Fibroblast of pulmonary artery (primary cell): ENCODE measurements around the gene SMCO1.

Source experiments
- DNase-seq: peaks from one replicate; pipeline ENCODE4 v3.0.0-alpha.2; 2010; ENCODE audit warnings: low read depth
- H3K4me3 ChIP-seq: replicated peaks from 2 replicates; pipeline ENCODE4 v1.5.1; 2011; ENCODE audit warnings: low read depth, mild to moderate bottlenecking, control low read depth, low read length, moderate library complexity
- CTCF ChIP-seq: IDR thresholded peaks from 2 replicates; pipeline ENCODE4 v1.5.1; 2011; ENCODE audit warnings: mild to moderate bottlenecking, control low read depth, low read length, inconsistent platforms; ENCODE audit errors: missing control alignments

The SMCO1 gene

GRCh38 chr3:196499061-196499460 lies 16.1 kb downstream of the SMCO1 start:
- TF ChIP-seq CTCF = no peak
- DNase-seq = peak; percentile 21
- no peak overlapping the region for H3K4me3 ChIP-seq

GRCh38 chr3:196498297-196498696 lies 16.8 kb downstream of the SMCO1 start:
- no peak overlapping the region for H3K4me3 ChIP-seq
- no peak for DNase-seq
- TF ChIP-seq CTCF = no peak

- no peak overlapping the region for H3K4me3 ChIP-seq
- DNase-seq = no peak
- no peak for TF ChIP-seq CTCF
Observed at GRCh38 chr3:196496183-196496582, 19.0 kb downstream of the SMCO1 start.

GRCh38 chr3:196493292-196493691 lies 21.9 kb downstream of the SMCO1 start:
- H3K4me3 ChIP-seq = no peak overlapping the region
- DNase-seq = no peak
- TF ChIP-seq CTCF = no peak

GRCh38 chr3:196492080-196492479 lies 23.1 kb downstream of the SMCO1 start:
- no peak for DNase-seq
- no peak for TF ChIP-seq CTCF
- no peak overlapping the region for H3K4me3 ChIP-seq

- TF ChIP-seq CTCF = no peak
- no peak for DNase-seq
- no peak overlapping the region for H3K4me3 ChIP-seq
Observed at GRCh38 chr3:196489747-196490146, 25.4 kb downstream of the SMCO1 start.

- H3K4me3 ChIP-seq = no peak overlapping the region
- peak; percentile 12 for DNase-seq
- peak; percentile 36 for TF ChIP-seq CTCF
Observed at GRCh38 chr3:196486263-196486662, 28.9 kb downstream of the SMCO1 start.
